H1 (cell line): ENCODE results near the gene CD63. TPM values are rescaled to one million over a fixed set of nuclear protein-coding genes. Genes with fewer than 3 reads are reported as not detected.

Experiments
- CTCF ChIA-PET: fragments of 300-600 bp; sonication (Branson Sonifier 250); formaldehyde crosslinking; loops from one replicate; lab custom pipeline; 2021; ENCODE audit not compliant: partially characterized antibody; lab: Charles Lee
- POLR2A ChIA-PET: fragments of 300-600 bp; sonication (Branson Sonifier 250); formaldehyde crosslinking; loops from one replicate; lab custom pipeline; 2021; ENCODE audit warnings: inconsistent platforms; ENCODE audit not compliant: partially characterized antibody; lab: Charles Lee
- DNase-seq, 2 experiments: peaks; one replicate each; pipeline versions ENCODE4 v3.0.0 to v3.0.0-alpha.2; 2010 to 2022; ENCODE audit warnings: low spot score in 2 of 2, low read depth in 1 of 2, mixed read lengths in 1 of 2
- FAIRE-seq: peaks from 2 replicates; lab custom pipeline; 2011; peaks lifted over from hg19 to GRCh38; lab: Jason Lieb, UNC
- H2AFZ ChIP-seq: 2 replicates; pipeline ENCODE4 v1.8.1; 2012; ENCODE audit warnings: low read length, inconsistent platforms
- H2AK5ac ChIP-seq: 2 replicates; pipeline ENCODE4 v1.6.1; 2013; ENCODE audit warnings: low read depth, low read length
- H2BK120ac ChIP-seq: replicated peaks from 2 replicates; pipeline ENCODE3; 2013; ENCODE audit warnings: low read depth, low read length, inconsistent platforms
- H2BK12ac ChIP-seq: 2 replicates; pipeline ENCODE4 v1.6.1; 2013; ENCODE audit warnings: low read depth, low read length
- H2BK15ac ChIP-seq: 2 replicates; pipeline ENCODE4 v1.6.1; 2013; ENCODE audit warnings: low read length
- H2BK20ac ChIP-seq: 2 replicates; pipeline ENCODE4 v1.6.1; 2013; ENCODE audit warnings: low read length
- H2BK5ac ChIP-seq: 2 replicates; pipeline ENCODE4 v1.6.1; 2013; ENCODE audit warnings: low read depth, low read length
- H3K14ac ChIP-seq: 2 replicates; pipeline ENCODE4 v1.6.1; 2013; ENCODE audit warnings: inconsistent platforms; ENCODE audit not compliant: insufficient read length
- H3K18ac ChIP-seq: 2 replicates; pipeline ENCODE4 v1.6.1; 2013; ENCODE audit warnings: low read length; ENCODE audit errors: extremely low read depth
- H3K23ac ChIP-seq: 2 replicates; pipeline ENCODE4 v1.6.1; 2013; ENCODE audit warnings: inconsistent platforms; ENCODE audit not compliant: insufficient read length
- H3K23me2 ChIP-seq: 2 replicates; pipeline ENCODE4 v1.6.1; 2013; ENCODE audit warnings: low read depth, low read length
- H3K27ac ChIP-seq: 2 replicates; pipeline ENCODE4 v1.6.1; 2011; ENCODE audit warnings: low read depth, low read length, inconsistent platforms
- H3K27me3 ChIP-seq, 4 experiments: replicated peaks in 1 of 4; 1 replicate in 1 of 4; 2 replicates in 3 of 4; pipeline versions ENCODE4 v1.6.1 to v1.8.1; 2011 to 2013; ENCODE audit warnings: low read length in 3 of 4, mild to moderate bottlenecking in 3 of 4, inconsistent platforms in 2 of 4, mixed read lengths in 2 of 4, moderate library complexity in 1 of 4; ENCODE audit not compliant: control insufficient read depth in 3 of 4, insufficient read depth in 3 of 4; ENCODE audit errors: extremely low read depth in 1 of 4
- H3K36me3 ChIP-seq, 4 experiments: 2 replicates each; pipeline versions ENCODE4 v1.6.1 to v1.8.1; 2011 to 2013; ENCODE audit warnings: mild to moderate bottlenecking in 4 of 4, low read length in 3 of 4, moderate library complexity in 2 of 4, control low read depth in 1 of 4, inconsistent platforms in 1 of 4; ENCODE audit not compliant: insufficient read depth in 4 of 4, control insufficient read depth in 2 of 4
- H3K4ac ChIP-seq: replicated peaks from 2 replicates; pipeline ENCODE3; 2013; ENCODE audit warnings: low read length, low read depth, mixed read lengths, inconsistent platforms; ENCODE audit not compliant: insufficient read length
- H3K4me1 ChIP-seq, 4 experiments: replicated peaks in 1 of 4; 1 replicate in 1 of 4; 2 replicates in 3 of 4; pipeline versions ENCODE4 v1.6.1 to v1.8.1; 2011 to 2013; ENCODE audit warnings: low read length in 3 of 4, inconsistent platforms in 2 of 4, mixed read lengths in 1 of 4; ENCODE audit not compliant: insufficient read depth in 4 of 4, control insufficient read depth in 3 of 4
- H3K4me2 ChIP-seq, 2 experiments: 2 replicates each; pipeline versions ENCODE4 v1.6.1 to v1.8.1; 2011 to 2013; ENCODE audit warnings: low read depth in 2 of 2, low read length in 2 of 2, control low read depth in 1 of 2, inconsistent platforms in 1 of 2, mild to moderate bottlenecking in 1 of 2; ENCODE audit not compliant: insufficient read depth in 1 of 2
- H3K4me3 ChIP-seq, 4 experiments: fragments of 200-600, 300-600 bp in 1 of 4; sonication (generic), shearing (Covaris generic), sonication (Bioruptor Twin) in 1 of 4; 2 replicates each; pipeline versions ENCODE4 v1.5.1 to v1.8.1; 2011 to 2016; ENCODE audit warnings: low read length in 4 of 4, low read depth in 3 of 4, control low read depth in 2 of 4, inconsistent platforms in 2 of 4, mild to moderate bottlenecking in 2 of 4, mixed read lengths in 1 of 4, moderate library complexity in 1 of 4; ENCODE audit not compliant: insufficient read depth in 2 of 4; ENCODE audit errors: extremely low read depth in 1 of 4
- H3K56ac ChIP-seq: replicated peaks from 2 replicates; pipeline ENCODE3; 2013; ENCODE audit warnings: low read depth, mild to moderate bottlenecking, mixed read lengths, low read length, inconsistent platforms; ENCODE audit not compliant: insufficient read length
- H3K79me1 ChIP-seq: 2 replicates; pipeline ENCODE4 v1.6.1; 2013; ENCODE audit warnings: low read depth, low read length, control low read depth
- H3K79me2 ChIP-seq, 2 experiments: 2 replicates each; pipeline versions ENCODE4 v1.6.1 to v1.8.1; 2012 to 2013; ENCODE audit warnings: low read length in 2 of 2, mild to moderate bottlenecking in 2 of 2, inconsistent platforms in 1 of 2; ENCODE audit not compliant: insufficient read depth in 2 of 2, control insufficient read depth in 1 of 2
- H3K9ac ChIP-seq, 4 experiments: replicated peaks in 1 of 4; 1 replicate in 1 of 4; 2 replicates in 3 of 4; pipeline versions ENCODE4 v1.6.1 to v1.8.1; 2011 to 2013; ENCODE audit warnings: low read depth in 3 of 4, low read length in 3 of 4, control low read depth in 2 of 4, mild to moderate bottlenecking in 2 of 4, moderate library complexity in 2 of 4, inconsistent platforms in 1 of 4; ENCODE audit errors: extremely low read depth in 1 of 4
- H3K9me3 ChIP-seq, 2 experiments: 2 replicates each; pipeline versions ENCODE4 v1.6.1 to v1.8.1; 2012 to 2013; ENCODE audit warnings: mild to moderate bottlenecking in 2 of 2, moderate library complexity in 2 of 2, control low read depth in 1 of 2, inconsistent platforms in 1 of 2, low read depth in 1 of 2, low read length in 1 of 2, mixed read lengths in 1 of 2; ENCODE audit not compliant: insufficient read depth in 2 of 2
- H4K20me1 ChIP-seq, 2 experiments: replicated peaks in 1 of 2; 2 replicates each; pipeline versions ENCODE3 to v1.8.1; 2011 to 2013; ENCODE audit warnings: inconsistent platforms in 2 of 2, low read length in 2 of 2, mild to moderate bottlenecking in 1 of 2; ENCODE audit not compliant: insufficient read depth in 2 of 2, control insufficient read depth in 1 of 2
- H4K5ac ChIP-seq: 2 replicates; pipeline ENCODE4 v1.6.1; 2013; ENCODE audit warnings: low read length, low read depth, mixed read lengths, inconsistent platforms; ENCODE audit not compliant: insufficient read length
- H4K8ac ChIP-seq: 2 replicates; pipeline ENCODE4 v1.8.0; 2013; ENCODE audit warnings: mild to moderate bottlenecking, moderate library complexity, low read length, inconsistent platforms; ENCODE audit not compliant: insufficient read depth; ENCODE audit errors: extremely low read depth
- H4K91ac ChIP-seq: replicated peaks from 2 replicates; pipeline ENCODE3; 2013; ENCODE audit warnings: low read length, mixed read lengths, inconsistent platforms; ENCODE audit not compliant: insufficient read length
- ASH2L ChIP-seq: fragments of 200-600, 300-600 bp; sonication (generic); IDR thresholded peaks from one replicate; pipeline ENCODE4 v1.7.1; 2017; ENCODE audit warnings: low read length
- BACH1 ChIP-seq: IDR thresholded peaks from 2 replicates; pipeline ENCODE4 v1.6.1; 2012; ENCODE audit warnings: low read length, improper control_type of control experiment
- CBX5 ChIP-seq: fragments of 300-800, 300-1000 bp; sonication (generic); IDR thresholded peaks from 2 replicates; pipeline ENCODE4 v1.7.1; 2016; ENCODE audit warnings: antibody characterized with exemption, low read length, low read depth
- CTBP2 ChIP-seq: IDR thresholded peaks from 2 replicates; pipeline ENCODE4 v1.7.0; 2011; ENCODE audit warnings: borderline replicate concordance, mild to moderate bottlenecking, moderate library complexity, mixed read lengths, low read length; ENCODE audit not compliant: insufficient read depth, insufficient read length
- E2F6 ChIP-seq: IDR thresholded peaks from 2 replicates; pipeline ENCODE4 v1.6.1; 2012; ENCODE audit warnings: inconsistent platforms
- EZH2 ChIP-seq: fragments of 200-600 bp; sonication (generic); IDR thresholded peaks from 2 replicates; pipeline ENCODE4 v1.7.1; 2012; ENCODE audit warnings: low read depth, mild to moderate bottlenecking, moderate library complexity, low read length, inconsistent platforms; ENCODE audit not compliant: severe bottlenecking
- POLR2A ChIP-seq, 2 experiments: IDR thresholded peaks; 1 replicate in 1 of 2; 2 replicates in 1 of 2; pipeline ENCODE4 v1.6.1; 2011; ENCODE audit warnings: low read depth in 2 of 2, low read length in 2 of 2, mild to moderate bottlenecking in 2 of 2; ENCODE audit errors: control extremely low read depth in 1 of 2
- SIRT6 ChIP-seq: IDR thresholded peaks from one replicate; pipeline ENCODE4 v1.7.1; 2012; ENCODE audit warnings: low read length, inconsistent platforms
- TAF7 ChIP-seq: optimal IDR thresholded peaks from 2 replicates; pipeline ENCODE3; 2011; ENCODE audit warnings: low read depth, mild to moderate bottlenecking, inconsistent platforms, low read length, moderate library complexity, borderline replicate concordance
- WGBS, 2 experiments: shearing (Covaris generic) in 1 of 2; methylation state at CpG; one replicate each; pipeline versions ENCODE4 v1.1.6 to v1.1.7; 2013 to 2015; ENCODE audit warnings: low lambda C conversion rate in 2 of 2, mixed read lengths in 2 of 2, inconsistent platforms in 1 of 2, low coverage in 1 of 2, missing lambda C conversion rate in 1 of 2; ENCODE audit not compliant: insufficient replicate concordance in 2 of 2, insufficient coverage in 1 of 2, insufficient read length in 1 of 2; ENCODE audit errors: extremely low coverage in 1 of 2, missing lambda C conversion rate in 1 of 2; 5-methylcytosine and 5-hydroxymethylcytosine counted together
- polyA plus RNA-seq, 7 experiments: library from polyadenylated mRNA; depleted of rRNA in 3 of 7; stranded (reverse) in 5 of 7; unstranded in 2 of 7; fragments of >200 nt in 5 of 7; fragments of 200-250 nt in 2 of 7; gene quantifications; 1 replicate in 5 of 7; 2 replicates in 1 of 7; 4 replicates in 1 of 7; pipeline versions ENCODE4 v1.2.1 to v1.2.3, GENCODE V29; 2011 to 2013; ENCODE audit warnings: missing spikeins in 2 of 7, mixed read lengths in 2 of 7
- total RNA-seq: library from RNA; stranded (reverse); fragmentation: NEBNext Ultra II Directional; extraction: Animal tissue kit (Norgen Biotek cat#: 25700); gene quantifications from 2 replicates; pipeline ENCODE4 v1.2.1, GENCODE V29; 2021
- TF ChIP-seq, protein P1 (sequence below), 3 experiments: IDR thresholded peaks; 1 replicate in 2 of 3; 2 replicates in 1 of 3; pipeline versions ENCODE4 v1.5.1 to v1.6.1; 2011; ENCODE audit warnings: low read length in 3 of 3, mild to moderate bottlenecking in 3 of 3, inconsistent platforms in 2 of 3, low read depth in 1 of 3, moderate library complexity in 1 of 3; ENCODE audit not compliant: insufficient read depth in 1 of 3; ENCODE audit errors: control extremely low read depth in 1 of 3

CD63 gene
- total and polyA plus RNA-seq, 2 of the 8 experiments (the other 6 are each of a cell fraction or from before 2014, with no cell fraction given), result 440 to 526 TPM

- Histone ChIP-seq H2BK12ac (no peak overlapping the region), H2AFZ (no peak overlapping the region), H3K4me2 (no peak overlapping the region), H3K23me2 (no peaks in the 10 kb centered on the region), H3K27me3 (no peaks in the 10 kb centered on the region), H3K4me1 (peaks cover 0 to 12% (median 5%) of the 10 kb centered on the region in 4 experiments; a peak in 4 of 7 replicates), H4K8ac (no peak overlapping the region), H2BK120ac (no peak overlapping the region), H3K79me1 (no peaks in the 10 kb centered on the region), H3K56ac (no peak overlapping the region), H2BK5ac (no peak overlapping the region), H3K18ac (no peak overlapping the region), H3K4ac (no peak overlapping the region), H3K4me3 (no peak overlapping the region), H3K27ac (no peak overlapping the region), H3K36me3 (peaks cover 0 to 17% (median 6%) of the 10 kb centered on the region in 4 experiments; a peak in 5 of 8 replicates), H4K5ac (no peak overlapping the region), H2BK15ac (no peak overlapping the region), H3K9me3 (no peaks in the 10 kb centered on the region), H3K79me2 (no peaks in the 10 kb centered on the region), H3K23ac (no peak overlapping the region), H3K9ac (no peak overlapping the region), H3K14ac (no peak overlapping the region), H2AK5ac (no peak overlapping the region), H4K20me1 (peaks cover 0 to 2% of the 10 kb centered on the region in 2 experiments), H4K91ac (no peak overlapping the region), H2BK20ac (no peak overlapping the region)
- 95% methylated on average over 18 of the region's 20 CpGs; no CpG with 5 or more reads in 1 of the 2 experiments for WGBS, 2 experiments
- POLR2A ChIA-PET, result interaction anchor here (0.6 to 2.4 kb wide), 4 partner anchors 8 to 22 kb away, joined by 3 to 10 read pairs (median 6); partner anchors contain the start of gene ITGA7
- CTCF ChIA-PET, result interaction anchor here (1.9 to 4.9 kb wide), 2 partner anchors 21 to 54 kb away, joined by 8 to 34 read pairs; partner anchors contain the start of gene ITGA7
- DNase-seq (no peak), FAIRE-seq (no peak)
- TF ChIP-seq CBX5, result no peak
- no peak for TF ChIP-seq BACH1
- TF ChIP-seq CTBP2, result no peak
- no peak for TF ChIP-seq POLR2A (IDR thresholded peaks at IDR 0.05; ENCODE audit: control extremely low read depth in 1 of 2, low read depth in 2 of 2, low read length in 2 of 2)
- no peak for TF ChIP-seq TAF7
- no peak for TF ChIP-seq ASH2L
- no peak for TF ChIP-seq SIRT6
- TF ChIP-seq, protein P1, sequence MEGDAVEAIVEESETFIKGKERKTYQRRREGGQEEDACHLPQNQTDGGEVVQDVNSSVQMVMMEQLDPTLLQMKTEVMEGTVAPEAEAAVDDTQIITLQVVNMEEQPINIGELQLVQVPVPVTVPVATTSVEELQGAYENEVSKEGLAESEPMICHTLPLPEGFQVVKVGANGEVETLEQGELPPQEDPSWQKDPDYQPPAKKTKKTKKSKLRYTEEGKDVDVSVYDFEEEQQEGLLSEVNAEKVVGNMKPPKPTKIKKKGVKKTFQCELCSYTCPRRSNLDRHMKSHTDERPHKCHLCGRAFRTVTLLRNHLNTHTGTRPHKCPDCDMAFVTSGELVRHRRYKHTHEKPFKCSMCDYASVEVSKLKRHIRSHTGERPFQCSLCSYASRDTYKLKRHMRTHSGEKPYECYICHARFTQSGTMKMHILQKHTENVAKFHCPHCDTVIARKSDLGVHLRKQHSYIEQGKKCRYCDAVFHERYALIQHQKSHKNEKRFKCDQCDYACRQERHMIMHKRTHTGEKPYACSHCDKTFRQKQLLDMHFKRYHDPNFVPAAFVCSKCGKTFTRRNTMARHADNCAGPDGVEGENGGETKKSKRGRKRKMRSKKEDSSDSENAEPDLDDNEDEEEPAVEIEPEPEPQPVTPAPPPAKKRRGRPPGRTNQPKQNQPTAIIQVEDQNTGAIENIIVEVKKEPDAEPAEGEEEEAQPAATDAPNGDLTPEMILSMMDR (IDR thresholded peaks at IDR 0.05; ENCODE audit: control extremely low read depth in 1 of 3, insufficient read depth in 1 of 3, low read depth in 1 of 3, low read length in 3 of 3), result no peak
- TF ChIP-seq EZH2, result no peak
- TF ChIP-seq E2F6, result no peak
Measured at GRCh38 chr12:55684761-55685370, 43.9 kb downstream of the CD63 start.
